Measurements from ENCODE around the gene COX6A2.

The COX6A2 gene

GRCh38 chr16:31428279-31428597 lies at the start of gene COX6A2:
TSS of gene COX6A2 (minus strand) at chr16:31428360. CDS start at chr16:31428325, 35 bp downstream.
- H3K4me1 Mint-ChIP-seq = peaks cover 6% of the 10 kb centered on the region
- H3K27me3 Mint-ChIP-seq = peaks cover 35% of the 10 kb centered on the region
- H3K9me3 Mint-ChIP-seq = no peaks in the 10 kb centered on the region
- H3K27ac Mint-ChIP-seq = no peak within 1 kb of the TSS
- H3K4me3 Mint-ChIP-seq = peak within 1 kb of the TSS; percentile 53
- no peaks in the 10 kb centered on the region for H3K36me3 Mint-ChIP-seq
- no peak for ATAC-seq

DNA sequence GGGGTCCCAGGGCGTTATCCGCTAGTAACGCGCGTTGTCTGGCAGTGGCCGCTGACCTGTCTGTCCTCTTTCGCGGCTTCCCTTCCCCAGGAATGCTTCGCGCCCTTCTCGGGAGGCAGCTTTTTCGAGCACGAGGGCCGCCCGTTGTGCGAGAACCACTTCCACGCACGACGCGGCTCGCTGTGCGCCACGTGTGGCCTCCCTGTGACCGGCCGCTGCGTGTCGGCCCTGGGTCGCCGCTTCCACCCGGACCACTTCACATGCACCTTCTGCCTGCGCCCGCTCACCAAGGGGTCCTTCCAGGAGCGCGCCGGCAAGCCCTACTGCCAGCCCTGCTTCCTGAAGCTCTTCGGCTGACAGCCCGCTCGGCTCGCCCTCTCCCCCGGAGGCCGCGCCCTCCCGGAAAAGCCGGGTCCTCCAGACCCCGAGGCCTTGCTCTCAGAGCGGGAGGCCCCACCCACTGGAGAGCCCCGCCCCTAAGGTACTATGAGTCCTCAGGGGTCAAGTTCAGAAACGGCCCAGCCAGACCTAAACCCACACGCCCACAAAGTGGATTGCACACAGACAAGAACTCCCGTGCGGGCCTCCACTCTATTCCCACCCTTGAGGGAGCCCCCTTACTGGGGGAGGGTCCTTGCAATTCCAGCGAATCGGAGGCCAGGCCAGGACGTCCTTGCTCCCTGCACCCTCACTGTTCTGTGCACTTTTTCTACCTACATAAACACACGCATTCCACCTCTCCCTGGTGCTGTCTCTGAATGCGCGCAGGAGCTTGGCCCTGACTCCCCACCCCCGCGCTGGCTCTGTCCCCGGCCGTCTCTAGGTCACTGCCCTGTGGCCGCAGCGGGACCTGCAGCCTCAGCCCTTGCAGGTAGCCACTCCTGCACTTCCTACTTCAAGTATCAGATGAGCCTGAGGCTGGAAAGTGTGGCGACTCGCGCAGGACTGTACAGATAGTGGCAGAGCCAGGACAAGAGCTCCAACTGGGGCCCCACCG lies 49.4 kb upstream of the COX6A2 start:
- ATAC-seq = peak; percentile 53
- Mint-ChIP-seq H3K4me1 (peaks cover 25% of the 10 kb centered on the region), H3K9me3 (no peaks in the 10 kb centered on the region), H3K36me3 (no peaks in the 10 kb centered on the region), H3K4me3 (peak overlapping the region; percentile 68), H3K27me3 (peaks cover 37% of the 10 kb centered on the region), H3K27ac (peak overlapping the region; percentile 40)

- H3K9me3 Mint-ChIP-seq = no peaks in the 10 kb centered on the region
- no peaks in the 10 kb centered on the region for H3K36me3 Mint-ChIP-seq
- ATAC-seq = peak; percentile 90
- H3K27me3 Mint-ChIP-seq = peaks cover 36% of the 10 kb centered on the region
- peak overlapping the region; percentile 87 for H3K4me3 Mint-ChIP-seq
- peak overlapping the region; percentile 25 for H3K27ac Mint-ChIP-seq
- H3K4me1 Mint-ChIP-seq = peaks cover 31% of the 10 kb centered on the region
Observed at GRCh38 chr16:31476303-31477219, 48.4 kb upstream of the COX6A2 start.

- ATAC-seq = no peak
- H3K27ac Mint-ChIP-seq = no peak overlapping the region
- H3K9me3 Mint-ChIP-seq = no peaks in the 10 kb centered on the region
- H3K4me3 Mint-ChIP-seq = peak overlapping the region; percentile 87
- H3K4me1 Mint-ChIP-seq = peaks cover 38% of the 10 kb centered on the region
- no peaks in the 10 kb centered on the region for H3K36me3 Mint-ChIP-seq
- H3K27me3 Mint-ChIP-seq = peaks cover 42% of the 10 kb centered on the region
Observed at GRCh38 chr16:31475946-31476302, 47.8 kb upstream of the COX6A2 start.

GRCh38 chr16:31474773-31475738 lies 46.9 kb upstream of the COX6A2 start:
- H3K9me3 Mint-ChIP-seq = no peaks in the 10 kb centered on the region
- H3K27ac Mint-ChIP-seq = no peak overlapping the region
- no peak for ATAC-seq
- no peak overlapping the region for H3K4me3 Mint-ChIP-seq
- H3K36me3 Mint-ChIP-seq = no peaks in the 10 kb centered on the region
- peaks cover 44% of the 10 kb centered on the region for H3K27me3 Mint-ChIP-seq
- peaks cover 39% of the 10 kb centered on the region for H3K4me1 Mint-ChIP-seq

DNA sequence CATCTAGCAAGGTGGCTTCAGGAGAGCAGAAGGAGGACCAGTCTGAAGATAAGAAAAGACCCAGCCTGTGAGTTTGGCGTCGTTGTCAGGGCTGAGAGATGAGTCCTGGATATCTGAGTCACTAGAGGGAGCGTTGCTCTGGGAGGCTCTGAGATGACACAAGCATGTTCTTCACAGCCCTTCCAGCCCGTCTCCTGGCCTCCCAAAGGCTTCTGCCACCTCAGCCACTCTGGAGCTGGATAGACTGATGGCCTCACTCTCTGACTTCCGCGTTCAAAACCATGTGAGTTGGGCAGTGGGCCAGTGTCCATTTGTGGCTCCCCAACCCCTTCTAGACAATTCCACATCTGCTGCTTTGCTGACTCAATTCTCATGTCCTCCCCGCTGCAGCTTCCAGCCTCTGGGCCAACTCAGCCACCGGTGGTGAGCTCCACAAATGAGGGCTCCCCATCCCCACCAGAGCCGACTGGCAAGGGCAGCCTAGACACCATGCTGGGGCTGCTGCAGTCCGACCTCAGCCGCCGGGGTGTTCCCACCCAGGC lies 46.1 kb upstream of the COX6A2 start:
- Mint-ChIP-seq H3K36me3 (no peaks in the 10 kb centered on the region), H3K4me3 (no peak overlapping the region), H3K9me3 (no peaks in the 10 kb centered on the region), H3K27me3 (peaks cover 44% of the 10 kb centered on the region), H3K27ac (no peak overlapping the region), H3K4me1 (peaks cover 39% of the 10 kb centered on the region)
- no peak for ATAC-seq

GRCh38 chr16:31473264-31473984 lies 45.3 kb upstream of the COX6A2 start:
- H3K9me3 Mint-ChIP-seq = no peaks in the 10 kb centered on the region
- H3K27me3 Mint-ChIP-seq = peaks cover 44% of the 10 kb centered on the region
- no peak for ATAC-seq
- no peak overlapping the region for H3K27ac Mint-ChIP-seq
- H3K36me3 Mint-ChIP-seq = no peaks in the 10 kb centered on the region
- H3K4me3 Mint-ChIP-seq = no peak overlapping the region
- H3K4me1 Mint-ChIP-seq = peaks cover 39% of the 10 kb centered on the region

DNA sequence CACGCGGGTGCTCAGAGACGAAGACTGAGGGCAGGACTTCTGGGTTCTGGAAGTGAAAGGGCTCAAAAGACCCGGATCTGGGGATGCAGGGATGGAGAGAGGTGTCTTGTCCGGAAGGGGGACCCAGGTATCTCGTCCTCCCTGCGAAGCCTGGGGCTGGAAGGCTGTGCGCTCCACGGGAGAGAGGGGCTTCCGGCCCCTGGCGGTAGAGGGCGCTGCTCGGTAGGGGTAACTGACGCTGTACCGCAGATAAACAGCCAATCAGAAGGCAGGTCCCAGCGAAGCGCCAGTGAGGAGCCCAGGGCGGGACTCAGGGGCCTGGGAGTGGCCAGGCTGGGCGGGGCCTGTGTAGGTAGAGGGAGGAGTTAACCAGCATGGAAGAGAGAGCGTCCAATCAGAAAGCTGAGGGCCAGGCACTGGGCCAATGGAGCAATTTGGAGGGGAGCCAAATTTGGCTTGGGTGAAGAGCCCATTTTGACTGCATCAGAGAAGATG lies 44.6 kb upstream of the COX6A2 start:
- ATAC-seq = peak; percentile 34
- Mint-ChIP-seq H3K4me1 (peaks cover 37% of the 10 kb centered on the region), H3K36me3 (no peaks in the 10 kb centered on the region), H3K27ac (peak overlapping the region; percentile 57), H3K27me3 (peaks cover 40% of the 10 kb centered on the region), H3K9me3 (no peaks in the 10 kb centered on the region), H3K4me3 (peak overlapping the region; percentile 73)

- peaks cover 37% of the 10 kb centered on the region for H3K4me1 Mint-ChIP-seq
- H3K27ac Mint-ChIP-seq = peak within 1 kb of the TSS; percentile 57
- peaks cover 36% of the 10 kb centered on the region for H3K27me3 Mint-ChIP-seq
- H3K9me3 Mint-ChIP-seq = no peaks in the 10 kb centered on the region
- peak; percentile 28 for ATAC-seq
- H3K4me3 Mint-ChIP-seq = peak within 1 kb of the TSS; percentile 73
- H3K36me3 Mint-ChIP-seq = no peaks in the 10 kb centered on the region
Observed at GRCh38 chr16:31471875-31472708, 43.9 kb upstream of the COX6A2 start, which contains the start of gene TGFB1I1. TSS of gene TGFB1I1 (plus strand) at chr16:31472152. CDS start at chr16:31472189, 37 bp downstream.

GRCh38 chr16:31471241-31471874 lies 43.2 kb upstream of the COX6A2 start:
- Mint-ChIP-seq H3K27me3 (peaks cover 31% of the 10 kb centered on the region), H3K4me1 (peaks cover 37% of the 10 kb centered on the region), H3K9me3 (no peaks in the 10 kb centered on the region), H3K36me3 (peaks cover 6% of the 10 kb centered on the region), H3K4me3 (no peak overlapping the region), H3K27ac (no peak overlapping the region)
- ATAC-seq = no peak

DNA sequence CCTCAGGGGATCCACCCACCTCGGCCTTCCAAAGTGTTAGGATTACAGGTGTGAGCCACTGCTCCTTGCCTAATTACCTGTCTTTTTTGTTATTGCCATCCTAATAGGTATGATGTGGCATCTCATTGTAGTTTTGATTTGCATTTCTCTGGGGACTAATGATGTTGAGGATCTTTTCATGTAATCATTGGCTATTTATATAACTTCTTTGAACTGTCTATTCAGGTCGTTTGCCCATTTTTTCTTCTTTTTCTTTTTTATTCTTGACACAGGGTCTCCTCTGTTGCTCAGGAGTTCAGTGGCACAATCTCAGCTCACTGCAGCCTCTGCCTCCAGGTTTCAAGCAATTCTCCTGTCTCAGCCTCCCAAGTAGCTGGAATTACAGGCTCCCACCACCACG lies 42.5 kb upstream of the COX6A2 start:
- Mint-ChIP-seq H3K27me3 (peaks cover 27% of the 10 kb centered on the region), H3K36me3 (peaks cover 14% of the 10 kb centered on the region), H3K9me3 (no peaks in the 10 kb centered on the region), H3K27ac (no peak overlapping the region), H3K4me3 (no peak overlapping the region), H3K4me1 (peaks cover 33% of the 10 kb centered on the region)
- ATAC-seq = no peak

GRCh38 chr16:31467858-31468257 lies 39.7 kb upstream of the COX6A2 start:
- Mint-ChIP-seq H3K27ac (peak overlapping the region; percentile 7), H3K27me3 (peaks cover 19% of the 10 kb centered on the region), H3K9me3 (no peaks in the 10 kb centered on the region), H3K4me3 (no peak overlapping the region), H3K4me1 (peaks cover 46% of the 10 kb centered on the region), H3K36me3 (peaks cover 40% of the 10 kb centered on the region)
- no peak for ATAC-seq
